Fibroblast of pulmonary artery (primary cell): ENCODE data around the gene ANTXRL.
A peak's percentile ranks its signal among the peaks of the same experiment; 100 is the strongest.

ENCODE experiments used
- DNase-seq: peaks from one replicate; pipeline ENCODE4 v3.0.0-alpha.2; 2010; ENCODE audit warnings: low read depth
- H3K4me3 ChIP-seq: replicated peaks from 2 replicates; pipeline ENCODE4 v1.5.1; 2011; ENCODE audit warnings: low read depth, mild to moderate bottlenecking, control low read depth, low read length, moderate library complexity
- TF ChIP-seq, protein P1 (sequence below): IDR thresholded peaks from 2 replicates; pipeline ENCODE4 v1.5.1; 2011; ENCODE audit warnings: mild to moderate bottlenecking, control low read depth, low read length, inconsistent platforms; ENCODE audit errors: missing control alignments

Gene ANTXRL

DNA sequence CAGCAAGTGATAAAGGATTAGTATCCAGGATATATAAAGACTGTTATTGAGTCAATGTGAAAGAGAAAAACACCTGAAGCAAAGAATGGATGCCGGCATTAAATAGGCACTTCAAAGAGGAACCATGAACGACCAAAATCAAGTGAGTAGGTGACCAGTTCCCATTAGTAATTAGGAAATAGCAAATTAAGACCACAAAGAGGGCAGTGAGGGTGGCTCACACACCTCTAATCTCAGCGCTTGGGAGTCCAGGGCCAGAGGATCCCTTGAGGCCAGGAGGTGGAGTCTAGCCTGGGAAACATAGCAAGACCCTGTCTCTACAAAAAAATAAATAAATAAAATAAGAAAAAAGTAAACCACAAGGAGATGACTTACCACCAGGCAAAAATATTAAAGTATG is 1.5 kb upstream of the ANTXRL start:
- DNase-seq, result no peak
- TF ChIP-seq, protein P1, sequence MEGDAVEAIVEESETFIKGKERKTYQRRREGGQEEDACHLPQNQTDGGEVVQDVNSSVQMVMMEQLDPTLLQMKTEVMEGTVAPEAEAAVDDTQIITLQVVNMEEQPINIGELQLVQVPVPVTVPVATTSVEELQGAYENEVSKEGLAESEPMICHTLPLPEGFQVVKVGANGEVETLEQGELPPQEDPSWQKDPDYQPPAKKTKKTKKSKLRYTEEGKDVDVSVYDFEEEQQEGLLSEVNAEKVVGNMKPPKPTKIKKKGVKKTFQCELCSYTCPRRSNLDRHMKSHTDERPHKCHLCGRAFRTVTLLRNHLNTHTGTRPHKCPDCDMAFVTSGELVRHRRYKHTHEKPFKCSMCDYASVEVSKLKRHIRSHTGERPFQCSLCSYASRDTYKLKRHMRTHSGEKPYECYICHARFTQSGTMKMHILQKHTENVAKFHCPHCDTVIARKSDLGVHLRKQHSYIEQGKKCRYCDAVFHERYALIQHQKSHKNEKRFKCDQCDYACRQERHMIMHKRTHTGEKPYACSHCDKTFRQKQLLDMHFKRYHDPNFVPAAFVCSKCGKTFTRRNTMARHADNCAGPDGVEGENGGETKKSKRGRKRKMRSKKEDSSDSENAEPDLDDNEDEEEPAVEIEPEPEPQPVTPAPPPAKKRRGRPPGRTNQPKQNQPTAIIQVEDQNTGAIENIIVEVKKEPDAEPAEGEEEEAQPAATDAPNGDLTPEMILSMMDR, result no peak
- H3K4me3 ChIP-seq, result peak overlapping the region; percentile 61

DNA sequence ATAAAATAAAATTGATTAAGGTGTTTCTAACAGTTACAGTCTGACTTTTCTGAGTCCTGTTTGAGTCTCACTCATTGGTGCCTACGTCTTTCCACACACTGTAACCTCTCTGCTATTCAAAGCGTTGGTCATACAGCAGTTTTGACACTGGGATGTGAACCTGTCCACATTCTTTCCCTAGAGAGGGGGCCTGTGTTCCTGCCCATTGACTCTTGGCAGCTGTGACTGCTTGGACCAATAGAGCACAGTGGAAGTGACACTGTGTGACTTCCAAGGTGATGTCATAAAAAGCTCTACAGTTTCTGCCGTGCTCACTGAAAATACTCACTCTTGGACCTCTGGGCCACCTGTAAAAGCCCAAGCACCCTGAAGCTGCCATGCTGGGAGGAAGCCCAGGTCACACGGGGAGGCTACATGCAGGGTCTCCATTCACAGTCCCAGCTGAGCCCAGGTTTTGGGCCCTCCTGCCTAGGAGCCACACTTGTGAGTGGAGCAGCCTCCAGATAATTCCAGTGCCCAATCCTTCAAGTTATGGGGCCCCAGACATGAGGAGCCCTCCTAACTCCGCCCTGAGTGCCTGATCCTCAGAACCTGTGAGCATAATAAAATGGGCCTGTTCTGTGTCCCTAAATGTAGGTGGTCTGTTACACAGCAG is 704 bp upstream of the ANTXRL start:
- no peak for DNase-seq
- H3K4me3 ChIP-seq, result no peak overlapping the region

DNA sequence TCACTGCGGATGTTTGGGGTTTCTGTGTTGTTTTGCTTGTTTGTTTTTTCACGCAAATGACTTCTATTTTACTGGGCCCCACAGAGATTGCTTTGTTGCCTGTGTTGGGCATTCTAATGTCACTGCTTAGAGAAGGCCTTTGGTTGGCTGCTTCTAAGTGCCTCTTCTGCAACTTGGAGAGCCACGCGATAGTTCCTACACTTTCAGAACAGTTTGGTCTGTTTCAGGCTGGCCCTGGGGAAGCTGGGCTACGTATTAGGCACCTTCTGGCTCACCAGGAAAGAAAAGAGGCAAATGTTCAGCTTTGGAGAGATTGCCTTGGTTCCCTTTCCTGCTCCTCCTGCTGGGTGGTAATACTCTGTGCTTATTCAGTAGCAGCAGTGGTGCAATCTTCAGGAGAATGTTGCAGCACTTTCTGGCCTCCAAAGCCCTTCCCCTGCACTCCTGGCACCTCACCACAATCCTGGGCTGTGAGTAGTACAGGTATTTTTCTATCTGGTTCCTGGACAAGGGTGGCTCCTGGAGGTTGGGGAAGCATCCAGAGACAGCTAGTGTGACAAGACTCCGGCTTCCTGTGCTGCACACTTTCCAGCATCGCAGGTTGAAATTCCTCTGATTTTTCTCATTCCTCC is 1.2 kb downstream of the ANTXRL start:
- TF ChIP-seq, protein P1, result no peak
- no peak for DNase-seq
- no peak overlapping the region for H3K4me3 ChIP-seq

More for the DNA sequence above, 704 bp upstream of the ANTXRL start:
- TF ChIP-seq, protein P1, result no peak

DNA sequence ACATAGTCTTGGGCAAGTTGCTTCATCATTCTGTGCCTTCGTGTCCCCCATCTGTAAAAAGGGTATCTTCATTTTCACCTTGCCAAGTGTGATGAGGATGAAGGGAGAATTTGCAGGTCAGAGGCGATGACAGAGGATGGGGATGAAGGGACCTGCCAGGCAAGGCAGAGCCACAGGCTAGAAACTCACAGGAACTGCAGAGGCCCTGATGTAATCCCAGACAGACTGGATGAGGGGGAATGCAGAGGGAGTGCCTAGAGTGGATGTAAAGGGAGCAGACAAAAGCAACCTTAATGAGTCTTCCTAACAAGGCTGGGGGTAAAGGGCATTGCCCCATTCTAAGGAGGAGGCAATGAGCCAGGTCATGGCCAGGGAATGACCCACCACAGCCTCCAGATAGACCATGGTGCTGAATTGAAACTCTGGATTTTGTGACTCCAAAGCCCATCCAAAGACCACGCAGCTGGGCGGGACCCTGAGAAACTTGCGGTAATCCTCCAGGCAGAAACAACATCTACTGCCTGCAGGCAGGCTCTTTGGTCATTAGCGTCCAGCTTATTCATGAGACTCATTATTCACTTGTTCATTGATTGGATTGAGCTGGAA is 1.9 kb downstream of the ANTXRL start:
- H3K4me3 ChIP-seq, result no peak overlapping the region
- no peak for DNase-seq
- TF ChIP-seq, protein P1, result no peak

DNA sequence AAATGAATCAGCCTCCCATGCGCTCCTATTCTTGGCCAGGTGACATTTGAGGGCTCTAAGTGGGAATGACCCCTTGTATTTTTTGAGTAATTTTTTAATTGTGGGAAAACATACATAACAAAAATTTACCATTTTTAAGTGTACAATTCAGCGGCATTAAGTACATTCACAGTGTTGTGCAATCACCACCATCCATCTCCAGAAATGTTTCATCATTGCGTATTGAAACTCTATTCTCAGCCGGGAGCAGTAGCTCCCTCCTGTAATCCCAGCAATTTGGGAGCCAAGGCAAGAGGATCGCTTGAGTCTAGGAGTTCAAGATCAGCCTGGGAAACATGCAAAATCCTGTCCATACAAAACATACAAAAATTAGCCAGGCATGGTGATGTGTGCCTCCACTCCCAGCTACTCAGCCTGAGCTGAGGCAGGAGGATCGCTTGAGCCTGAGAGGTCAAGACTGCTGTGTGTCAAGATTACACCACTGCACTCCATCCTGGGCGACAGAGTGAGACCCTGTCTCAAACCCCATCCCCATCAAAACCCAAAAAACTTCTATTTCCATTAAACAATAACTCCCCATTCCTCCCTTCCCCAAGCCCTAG is 2.5 kb downstream of the ANTXRL start:
- TF ChIP-seq, protein P1, result no peak
- no peak for DNase-seq
- no peak overlapping the region for H3K4me3 ChIP-seq

DNA sequence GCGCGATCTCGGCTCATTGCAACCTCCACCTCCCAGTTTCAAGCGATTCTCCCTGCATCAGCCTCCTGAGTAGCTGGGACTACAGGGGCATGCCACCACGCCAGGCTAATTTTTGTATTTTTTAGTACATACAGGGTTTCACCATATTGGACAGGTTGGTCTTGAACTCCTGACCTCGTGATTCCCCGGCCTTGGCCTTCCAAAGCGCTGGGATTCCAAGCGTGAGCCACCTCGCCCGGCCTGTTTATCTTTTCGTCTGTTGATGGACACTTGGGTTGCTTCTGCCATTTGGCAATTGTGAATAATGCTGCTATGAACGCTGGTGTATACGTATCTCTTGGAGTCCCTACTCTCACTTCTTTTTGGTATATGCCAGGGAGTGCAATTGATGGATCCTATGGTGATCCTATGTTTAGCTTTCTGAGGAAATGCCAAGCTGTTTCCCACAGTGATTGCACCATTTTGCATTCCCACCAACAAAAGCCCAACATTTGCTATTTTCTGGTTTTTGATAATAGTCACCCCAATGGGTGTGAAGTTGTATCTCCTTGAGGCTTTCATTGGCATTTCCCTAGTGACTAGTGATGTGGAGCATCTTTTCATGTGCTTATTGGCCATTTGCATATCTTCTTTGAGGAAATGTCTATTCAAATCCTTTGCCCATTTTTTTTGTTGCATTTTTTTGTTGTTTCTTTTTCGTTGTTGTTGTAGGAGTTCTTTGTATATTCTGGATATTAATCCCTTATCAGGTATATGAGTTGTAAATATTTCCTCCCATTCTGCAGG is 3.5 kb downstream of the ANTXRL start:
- TF ChIP-seq, protein P1, result no peak
- no peak overlapping the region for H3K4me3 ChIP-seq
- DNase-seq, result no peak
